MM.1S (cell line): ENCODE measurements around the gene CORO1C.

Experiments used
- DNase-seq: peaks from one replicate; pipeline ENCODE4 v3.0.0-alpha.2; 2015
- H2AFZ ChIP-seq: fragments of 300-600 bp; sonication (generic); 2 replicates; pipeline ENCODE4 v1.6.0; 2016; ENCODE audit warnings: antibody characterized with exemption, low read length
- H3F3A ChIP-seq: fragments of 300-600 bp; sonication (generic); 2 replicates; pipeline ENCODE4 v1.6.1; 2016; ENCODE audit warnings: mild to moderate bottlenecking, antibody characterized with exemption, low read length, moderate library complexity, mixed read lengths; ENCODE audit not compliant: insufficient read depth
- H3K27ac ChIP-seq: fragments of 300-600 bp; sonication (generic); 2 replicates; pipeline ENCODE4 v1.5.1; 2016; ENCODE audit warnings: mild to moderate bottlenecking, low read length
- H3K27me3 ChIP-seq: fragments of 300-600 bp; sonication (generic); replicated peaks from 2 replicates; pipeline ENCODE4 v1.6.0; 2016; ENCODE audit warnings: low read length; ENCODE audit not compliant: insufficient read depth
- H3K36me3 ChIP-seq: fragments of 300-600 bp; sonication (generic); replicated peaks from 2 replicates; pipeline ENCODE4 v1.6.1; 2016; ENCODE audit warnings: mild to moderate bottlenecking, low read length, mixed read lengths; ENCODE audit not compliant: insufficient read depth
- H3K4me1 ChIP-seq: fragments of 300-600 bp; sonication (generic); 2 replicates; pipeline ENCODE4 v1.6.1; 2016; ENCODE audit warnings: low read length, mixed read lengths
- H3K4me2 ChIP-seq: fragments of 300-600 bp; sonication (generic); 2 replicates; pipeline ENCODE4 v1.6.0; 2016; ENCODE audit warnings: low read depth, low read length
- H3K4me3 ChIP-seq: fragments of 300-600 bp; sonication (generic); 2 replicates; pipeline ENCODE4 v1.5.1; 2016; ENCODE audit warnings: low read length, mixed read lengths
- H3K79me2 ChIP-seq: fragments of 300-600 bp; sonication (generic); 2 replicates; pipeline ENCODE4 v1.6.1; 2016; ENCODE audit warnings: mixed run types, low read length, mixed read lengths
- H3K9ac ChIP-seq: fragments of 300-600 bp; sonication (generic); 2 replicates; pipeline ENCODE4 v1.6.1; 2016; ENCODE audit warnings: low read length, mixed read lengths
- H3K9me2 ChIP-seq: fragments of 300-600 bp; sonication (generic); replicated peaks from 2 replicates; pipeline ENCODE4 v1.6.1; 2016; ENCODE audit warnings: mild to moderate bottlenecking, low read length, mixed read lengths; ENCODE audit not compliant: insufficient read depth
- H3K9me3 ChIP-seq: fragments of 300-600 bp; sonication (generic); replicated peaks from 2 replicates; pipeline ENCODE4 v1.6.1; 2016; ENCODE audit warnings: mild to moderate bottlenecking, low read length, mixed read lengths; ENCODE audit not compliant: insufficient read depth
- H4K20me1 ChIP-seq: fragments of 300-600 bp; sonication (generic); 2 replicates; pipeline ENCODE4 v1.6.1; 2016; ENCODE audit warnings: mild to moderate bottlenecking, low read length, moderate library complexity, mixed read lengths; ENCODE audit not compliant: insufficient read depth
- CTCF ChIP-seq: fragments of 300-600 bp; sonication (generic); IDR thresholded peaks from 2 replicates; pipeline ENCODE4 v1.5.1; 2016; ENCODE audit warnings: antibody characterized with exemption, low read length, mixed read lengths
- EZH2 ChIP-seq: fragments of 300-600 bp; sonication (generic); optimal IDR thresholded peaks from 2 replicates; pipeline ENCODE3; 2017; ENCODE audit warnings: low read depth, mild to moderate bottlenecking, antibody characterized with exemption, low read length, mixed read lengths
- EZH2phosphoT487 ChIP-seq: fragments of 300-600 bp; sonication (generic); IDR thresholded peaks from 2 replicates; pipeline ENCODE4 v1.6.1; 2018; ENCODE audit warnings: antibody characterized with exemption, low read length

The CORO1C gene

GRCh38 chr12:108599948-108600701, 131.2 kb downstream of the CORO1C start:
- DNase-seq: no peak
- 0 out of 2 replicates have a peak, but pooled peaks cover 4% of the 10 kb centered on the region for H3F3A ChIP-seq
- H3K4me1 ChIP-seq: no peaks in the 10 kb centered on the region
- H3K79me2 ChIP-seq: no peaks in the 10 kb centered on the region
- no peak overlapping the region for H3K27ac ChIP-seq
- no peak overlapping the region for H3K4me2 ChIP-seq
- no peak overlapping the region for H2AFZ ChIP-seq
- no peak overlapping the region for H3K9ac ChIP-seq
- H4K20me1 ChIP-seq: no peaks in the 10 kb centered on the region
- no peaks in the 10 kb centered on the region for H3K36me3 ChIP-seq
- TF ChIP-seq CTCF (no peak), EZH2 (no peak), EZH2phosphoT487 (no peak)
- no peaks in the 10 kb centered on the region for H3K9me3 ChIP-seq
- H3K4me3 ChIP-seq: no peak overlapping the region
- H3K27me3 ChIP-seq: no peaks in the 10 kb centered on the region
- no peaks in the 10 kb centered on the region for H3K9me2 ChIP-seq

GRCh38 chr12:108599541-108599940, 131.8 kb downstream of the CORO1C start:
- Histone ChIP-seq H3K9me2 (no peaks in the 10 kb centered on the region), H3K9ac (no peak overlapping the region), H3K27ac (no peak overlapping the region), H3F3A (no peaks in the 10 kb centered on the region), H3K4me3 (no peak overlapping the region), H3K4me2 (no peak overlapping the region), H3K4me1 (no peaks in the 10 kb centered on the region), H3K36me3 (no peaks in the 10 kb centered on the region), H3K27me3 (no peaks in the 10 kb centered on the region), H3K79me2 (no peaks in the 10 kb centered on the region), H3K9me3 (no peaks in the 10 kb centered on the region), H4K20me1 (no peaks in the 10 kb centered on the region), H2AFZ (no peak overlapping the region)
- no peak for TF ChIP-seq EZH2
- TF ChIP-seq EZH2phosphoT487: no peak
- no peak for TF ChIP-seq CTCF
- DNase-seq: no peak

- Histone ChIP-seq H3K27me3 (no peaks in the 10 kb centered on the region), H3K79me2 (no peaks in the 10 kb centered on the region), H3K4me1 (no peaks in the 10 kb centered on the region), H3F3A (no peaks in the 10 kb centered on the region), H3K4me2 (no peak overlapping the region), H3K9me3 (no peaks in the 10 kb centered on the region), H3K4me3 (no peak overlapping the region), H4K20me1 (no peaks in the 10 kb centered on the region), H3K27ac (no peak overlapping the region), H2AFZ (no peak overlapping the region), H3K9me2 (no peaks in the 10 kb centered on the region), H3K9ac (no peak overlapping the region), H3K36me3 (no peaks in the 10 kb centered on the region)
- TF ChIP-seq EZH2 (no peak), EZH2phosphoT487 (no peak), CTCF (no peak)
- no peak for DNase-seq
Observed at GRCh38 chr12:108598553-108599250, 132.6 kb downstream of the CORO1C start.
